IMR-90 (cell line): Measurements from ENCODE around the gene CYP2A13. TPM values are rescaled to one million over a fixed set of nuclear protein-coding genes. Genes with fewer than 3 reads are reported as not detected.
A peak's percentile ranks its signal among the peaks of the same experiment; 100 is the strongest.

Source experiments
- ATAC-seq: fragments of 200-7000 bp; cut with Tn5 transposase; 2 replicates; pipeline ENCODE4 v1.9.1; 2020; ENCODE audit warnings: low read depth, mild to moderate bottlenecking, moderate library complexity
- BruUV-seq: library from RNA; stranded (reverse); fragments of 400-500 nt; replicated peaks from 2 replicates; lab custom pipeline; 2021; lab: Mats Ljungman, UMichigan
- CTCF ChIA-PET: fragments of 300-600 bp; formaldehyde crosslinking; extraction: SDS; loops from one replicate; lab custom pipeline; 2021; ENCODE audit warnings: antibody characterized with exemption; lab: Yijun Ruan, JAX
- POLR2A ChIA-PET: fragments of 300-600 bp; sonication (Branson Sonifier 250); formaldehyde crosslinking; loops from one replicate; lab custom pipeline; 2022; ENCODE audit warnings: antibody characterized with exemption; ENCODE audit not compliant: unreplicated experiment; lab: Charles Lee
- DNase-seq: peaks from one replicate; pipeline ENCODE4 v3.0.0; 2013
- H2AFZ ChIP-seq: replicated peaks from 2 replicates; pipeline ENCODE3; 2013; ENCODE audit warnings: low read length, mild to moderate bottlenecking; ENCODE audit not compliant: poor library complexity
- H2AK5ac ChIP-seq: 2 replicates; pipeline ENCODE4 v1.6.1; 2013; ENCODE audit warnings: low read depth, low read length, inconsistent platforms
- H2AK9ac ChIP-seq: replicated peaks from 2 replicates; pipeline ENCODE3; 2013; ENCODE audit warnings: mild to moderate bottlenecking, low read depth, low read length, moderate library complexity; ENCODE audit not compliant: poor library complexity
- H2BK120ac ChIP-seq: 2 replicates; pipeline ENCODE4 v1.6.1; 2013; ENCODE audit warnings: low read depth, low read length, inconsistent platforms
- H2BK15ac ChIP-seq: 3 replicates; pipeline ENCODE4 v1.6.1; 2013; ENCODE audit warnings: low read depth, low read length, inconsistent platforms
- H2BK20ac ChIP-seq: 2 replicates; pipeline ENCODE4 v1.6.1; 2013; ENCODE audit warnings: low read depth, mild to moderate bottlenecking, inconsistent platforms, low read length, moderate library complexity
- H2BK5ac ChIP-seq: 2 replicates; pipeline ENCODE4 v1.6.1; 2013; ENCODE audit warnings: mild to moderate bottlenecking, low read depth, low read length, inconsistent platforms; ENCODE audit not compliant: poor library complexity, severe bottlenecking
- H3K14ac ChIP-seq: replicated peaks from 2 replicates; pipeline ENCODE4 v1.6.1; 2013; ENCODE audit warnings: low read depth, low read length, inconsistent platforms
- H3K18ac ChIP-seq: 2 replicates; pipeline ENCODE4 v1.6.1; 2013; ENCODE audit warnings: low read depth, low read length, control low read depth
- H3K23ac ChIP-seq: 2 replicates; pipeline ENCODE4 v1.6.1; 2013; ENCODE audit warnings: low read depth, low read length, inconsistent platforms
- H3K27ac ChIP-seq: 2 replicates; pipeline ENCODE4 v1.5.1; 2013; ENCODE audit warnings: mild to moderate bottlenecking, control low read depth, low read length; ENCODE audit not compliant: insufficient read depth
- H3K27me3 ChIP-seq: 2 replicates; pipeline ENCODE4 v1.6.1; 2013; ENCODE audit warnings: low read length; ENCODE audit not compliant: control insufficient read depth, insufficient read depth
- H3K36me3 ChIP-seq: 2 replicates; pipeline ENCODE4 v1.6.1; 2013; ENCODE audit warnings: low read length, mixed read lengths; ENCODE audit not compliant: control insufficient read depth, insufficient read depth
- H3K4ac ChIP-seq: 2 replicates; pipeline ENCODE4 v1.6.1; 2013; ENCODE audit warnings: low read depth, low read length, inconsistent platforms
- H3K4me1 ChIP-seq: 2 replicates; pipeline ENCODE4 v1.6.1; 2013; ENCODE audit warnings: low read length, mixed read lengths; ENCODE audit not compliant: control insufficient read depth, insufficient read depth
- H3K4me2 ChIP-seq: 2 replicates; pipeline ENCODE4 v1.6.1; 2013; ENCODE audit warnings: low read depth, mild to moderate bottlenecking, control low read depth, low read length, moderate library complexity
- H3K4me3 ChIP-seq: 2 replicates; pipeline ENCODE4 v1.5.1; 2013; ENCODE audit warnings: low read depth, mild to moderate bottlenecking, control low read depth, low read length, moderate library complexity; ENCODE audit not compliant: insufficient read depth
- H3K56ac ChIP-seq: 2 replicates; pipeline ENCODE4 v1.6.1; 2013; ENCODE audit warnings: low read length, inconsistent platforms; ENCODE audit not compliant: insufficient read depth; ENCODE audit errors: extremely low read depth
- H3K79me1 ChIP-seq, 2 experiments: 2 replicates each; pipeline ENCODE4 v1.6.1; 2013; ENCODE audit warnings: low read length in 2 of 2, inconsistent platforms in 1 of 2, low read depth in 1 of 2
- H3K9ac ChIP-seq: 2 replicates; pipeline ENCODE4 v1.6.1; 2013; ENCODE audit warnings: low read depth, low read length, control low read depth
- H3K9me1 ChIP-seq: 2 replicates; pipeline ENCODE4 v1.6.1; 2013; ENCODE audit warnings: low read length, inconsistent platforms; ENCODE audit not compliant: insufficient read depth
- H3K9me3 ChIP-seq: 2 replicates; pipeline ENCODE4 v1.6.1; 2013; ENCODE audit warnings: low read length; ENCODE audit not compliant: control insufficient read depth, insufficient read depth
- H4K20me1 ChIP-seq: 2 replicates; pipeline ENCODE4 v1.6.1; 2013; ENCODE audit warnings: low read length, inconsistent platforms; ENCODE audit not compliant: insufficient read depth
- H4K5ac ChIP-seq: 2 replicates; pipeline ENCODE4 v1.6.1; 2013; ENCODE audit warnings: mild to moderate bottlenecking, low read depth, low read length, control low read depth
- H4K8ac ChIP-seq, 2 experiments: 2 replicates each; pipeline ENCODE4 v1.6.1; 2013; ENCODE audit warnings: low read depth in 2 of 2, low read length in 2 of 2, control low read depth in 1 of 2, inconsistent platforms in 1 of 2
- H4K91ac ChIP-seq: 2 replicates; pipeline ENCODE4 v1.6.1; 2013; ENCODE audit warnings: low read depth, low read length, inconsistent platforms; ENCODE audit not compliant: insufficient read depth
- NFE2L2 ChIP-seq: fragments of 150-350 bp; IDR thresholded peaks from 2 replicates; pipeline ENCODE4 v1.6.1; 2016; ENCODE audit warnings: low read depth, mild to moderate bottlenecking, low read length
- WGBS, 2 experiments: methylation state at CpG; one replicate each; pipeline versions ENCODE4 v1.1.5 to v1.1.7; 2013; ENCODE audit warnings: missing lambda C conversion rate in 2 of 2; ENCODE audit not compliant: insufficient read length in 1 of 2; ENCODE audit errors: extremely low coverage in 2 of 2; 5-methylcytosine and 5-hydroxymethylcytosine counted together
- dilution Hi-C: fragments of 300-500 bp; cut with HindIII; formaldehyde crosslinking; loops from one replicate; pipeline ENCODE4 v1.14.3; 2018; ENCODE audit warnings: low sequenced_read_pairs; ENCODE audit not compliant: unreplicated experiment
- in situ Hi-C: fragments of 300-500 bp; cut with MboI; formaldehyde crosslinking; loops from 3 replicates; pipeline ENCODE4 v1.14.3; 2019; ENCODE audit warnings: low sequenced_read_pairs, inconsistent platforms, mixed read lengths
- intact Hi-C: fragments of 100-400 bp; cut with micrococcal nuclease; formaldehyde crosslinking; loops from 2 replicates; pipeline ENCODE4 v1.10.0; 2022
- polyA plus RNA-seq, 3 experiments: library from polyadenylated mRNA; depleted of rRNA; stranded (reverse); fragments of >200 nt; gene quantifications; 2 replicates each; pipeline ENCODE4 v1.2.3, GENCODE V29; 2012; ENCODE audit warnings: low replicate concordance in 1 of 3
- total RNA-seq: library from RNA; depleted of rRNA; stranded (reverse); fragments of >200 nt; gene quantifications from 2 replicates; pipeline ENCODE4 v1.2.3, GENCODE V29; 2012

The CYP2A13 gene
- total and polyA plus RNA-seq, 2 of the 4 experiments (the other 2 are of a cell fraction) = not detected

GRCh38 chr19:41064974-41065569 lies 23.2 kb upstream of the CYP2A13 start:
- ChIA-PET POLR2A (no interaction called here), CTCF (no interaction called here)
- no peak for TF ChIP-seq NFE2L2
- no peak overlapping the region for H3K18ac ChIP-seq
- no peak overlapping the region for H2BK15ac ChIP-seq
- H2BK120ac ChIP-seq = no peak overlapping the region
- H3K56ac ChIP-seq = no peak overlapping the region
- no peaks in the 10 kb centered on the region for H3K4me1 ChIP-seq
- no peaks in the 10 kb centered on the region for H3K79me1 ChIP-seq
- H3K9me1 ChIP-seq = no peaks in the 10 kb centered on the region
- no peak overlapping the region for H3K9ac ChIP-seq
- no peaks in the 10 kb centered on the region for H3K9me3 ChIP-seq
- H3K36me3 ChIP-seq = no peaks in the 10 kb centered on the region
- no peak overlapping the region for H2AK5ac ChIP-seq
- no peak overlapping the region for H4K91ac ChIP-seq
- peaks cover 2% of the 10 kb centered on the region; the same call in 1 of the 2 replicates for H3K27me3 ChIP-seq
- no peak overlapping the region for H3K4ac ChIP-seq
- H4K5ac ChIP-seq = no peak overlapping the region
- no peak overlapping the region for H3K4me2 ChIP-seq
- BruUV-seq = no TSS peak
- no peak overlapping the region for H3K27ac ChIP-seq
- ATAC-seq = peak; percentile 88
- no CpG with 5 or more reads among the region's 7 CpGs for WGBS, 2 experiments
- dilution Hi-C loops = no loop called here
- in situ Hi-C loops = no loop called here
- H2BK5ac ChIP-seq = no peak overlapping the region
- H3K4me3 ChIP-seq = no peak overlapping the region
- intact Hi-C loops = no loop called here
- no peak overlapping the region for H2BK20ac ChIP-seq
- no peak overlapping the region for H3K23ac ChIP-seq
- no peak overlapping the region for H2AK9ac ChIP-seq
- peak overlapping the region; percentile 16 for H2AFZ ChIP-seq
- DNase-seq = peak; percentile 43
- no peak overlapping the region for H4K8ac ChIP-seq
- H4K20me1 ChIP-seq = no peaks in the 10 kb centered on the region
- H3K14ac ChIP-seq = no peak overlapping the region
